ENCODE data around the gene PARVB. TPM values are rescaled to one million over a fixed set of nuclear protein-coding genes. Genes with fewer than 3 reads are reported as not detected.

Gene PARVB
- polyA plus RNA-seq, 1 donor (not counting 4 experiments of a cell fraction or from before 2014, with no cell fraction given), result 10.5 TPM

GRCh38 chr22:44033287-44033686 is 9.2 kb downstream of the PARVB start:
- H4K20me1 ChIP-seq (ENCODE audit: control insufficient read depth, extremely low read depth, insufficient read depth, low read length), result no peaks in the 10 kb centered on the region
- DNase-seq (ENCODE audit: low read depth, low spot score) (no peak), FAIRE-seq (no peak)
- dilution Hi-C loops (cut with MboI; ENCODE audit: extremely low pct_ligation_motif_present, low sequenced_read_pairs), result no loop called here
- H3K4me3 ChIP-seq (ENCODE audit: control insufficient read depth in 2 of 3, extremely low read depth in 1 of 3, insufficient read depth in 2 of 3, low read depth in 1 of 3, low read length in 3 of 3), result no peak overlapping the region
- H3K79me2 ChIP-seq (ENCODE audit: control insufficient read depth, insufficient read depth, low read length), result no peaks in the 10 kb centered on the region
- H3K27ac ChIP-seq (ENCODE audit: control insufficient read depth, insufficient read depth, low read length), result no peak overlapping the region
- no peak overlapping the region for H3K9ac ChIP-seq (ENCODE audit: control insufficient read depth, extremely low read depth, insufficient read depth, low read length)
- H3K4me2 ChIP-seq (ENCODE audit: control insufficient read depth, extremely low read depth, insufficient read depth, low read depth, low read length), result no peak overlapping the region
- TF ChIP-seq EZH2 (IDR thresholded peaks at IDR 0.05; ENCODE audit: low read length) (no peak), CTCF (optimal IDR thresholded peaks at IDR 0.05 in 1 of 3, IDR thresholded peaks at IDR 0.05 in 1 of 3, conservative IDR thresholded peaks at IDR 0.05 in 1 of 3; ENCODE audit: extremely low read depth in 1 of 3, insufficient read depth in 2 of 3, low read length in 3 of 3) (no peak)
- peaks cover 7% of the 10 kb centered on the region for H3K4me1 ChIP-seq (ENCODE audit: control insufficient read depth, extremely low read depth, insufficient read depth, low read length)
- H3K27me3 ChIP-seq (ENCODE audit: control insufficient read depth, extremely low read depth, insufficient read depth, low read length), result no peaks in the 10 kb centered on the region
- no peaks in the 10 kb centered on the region for H3K36me3 ChIP-seq (ENCODE audit: control insufficient read depth in 2 of 2, extremely low read depth in 1 of 2, insufficient read depth in 2 of 2, low read length in 2 of 2)
- no peak overlapping the region for H2AFZ ChIP-seq (ENCODE audit: control insufficient read depth, low read length)
- no peaks in the 10 kb centered on the region for H3K9me1 ChIP-seq (ENCODE audit: control insufficient read depth, extremely low read depth, insufficient read depth, low read length)
- H3K9me3 ChIP-seq (ENCODE audit: control insufficient read depth, low read depth, low read length), result no peaks in the 10 kb centered on the region

GRCh38 chr22:44033694-44034093 is 9.6 kb downstream of the PARVB start:
- no peak for DNase-seq (ENCODE audit: low read depth, low spot score)
- Histone ChIP-seq H3K27me3 (ENCODE audit: control insufficient read depth, extremely low read depth, insufficient read depth, low read length) (no peaks in the 10 kb centered on the region), H3K9me1 (ENCODE audit: control insufficient read depth, extremely low read depth, insufficient read depth, low read length) (no peaks in the 10 kb centered on the region), H3K36me3 (ENCODE audit: control insufficient read depth in 2 of 2, extremely low read depth in 1 of 2, insufficient read depth in 2 of 2, low read length in 2 of 2) (no peaks in the 10 kb centered on the region), H3K9ac (ENCODE audit: control insufficient read depth, extremely low read depth, insufficient read depth, low read length) (no peak overlapping the region), H3K4me1 (ENCODE audit: control insufficient read depth, extremely low read depth, insufficient read depth, low read length) (peaks cover 7% of the 10 kb centered on the region), H3K27ac (ENCODE audit: control insufficient read depth, insufficient read depth, low read length) (no peak overlapping the region), H3K4me3 (ENCODE audit: control insufficient read depth in 2 of 3, extremely low read depth in 1 of 3, insufficient read depth in 2 of 3, low read depth in 1 of 3, low read length in 3 of 3) (no peak overlapping the region), H2AFZ (ENCODE audit: control insufficient read depth, low read length) (no peak overlapping the region), H3K4me2 (ENCODE audit: control insufficient read depth, extremely low read depth, insufficient read depth, low read depth, low read length) (no peak overlapping the region), H3K9me3 (ENCODE audit: control insufficient read depth, low read depth, low read length) (no peaks in the 10 kb centered on the region), H3K79me2 (ENCODE audit: control insufficient read depth, insufficient read depth, low read length) (no peaks in the 10 kb centered on the region), H4K20me1 (ENCODE audit: control insufficient read depth, extremely low read depth, insufficient read depth, low read length) (no peaks in the 10 kb centered on the region)
- dilution Hi-C loops (cut with MboI; ENCODE audit: extremely low pct_ligation_motif_present, low sequenced_read_pairs), result no loop called here
- TF ChIP-seq EZH2 (IDR thresholded peaks at IDR 0.05; ENCODE audit: low read length) (no peak), CTCF (optimal IDR thresholded peaks at IDR 0.05 in 1 of 3, IDR thresholded peaks at IDR 0.05 in 1 of 3, conservative IDR thresholded peaks at IDR 0.05 in 1 of 3; ENCODE audit: extremely low read depth in 1 of 3, insufficient read depth in 2 of 3, low read length in 3 of 3) (no peak)
- FAIRE-seq, result no peak
